ENCODE measurements around the gene RLN3.
A peak's percentile ranks its signal among the peaks of the same experiment; 100 is the strongest.

Gene RLN3

DNA sequence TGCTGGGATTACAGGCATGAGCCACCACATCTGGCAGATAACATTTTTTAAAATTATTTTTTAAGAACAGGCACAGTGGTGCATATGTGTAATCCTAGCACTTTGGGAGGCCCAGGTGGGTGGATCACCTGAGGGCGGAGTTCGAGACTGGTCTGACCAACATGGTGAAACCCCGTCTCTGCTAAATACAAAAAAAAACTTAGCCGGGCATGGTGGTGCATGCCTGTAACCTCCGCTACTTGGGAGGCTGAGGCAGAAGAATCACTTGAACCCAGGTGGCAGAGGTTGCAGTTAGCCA is 34.6 kb downstream of the RLN3 start:
- Mint-ChIP-seq H3K36me3 (ENCODE audit: low read depth) (no peaks in the 10 kb centered on the region), H3K9me3 (no peaks in the 10 kb centered on the region), H3K27me3 (ENCODE audit: low read depth, poor library complexity) (peaks cover 73% of the 10 kb centered on the region), H3K4me1 (peaks cover 18% of the 10 kb centered on the region), H3K4me3 (no peak overlapping the region), H3K27ac (no peak overlapping the region)
- no peak for DNase-seq
- TF ChIP-seq, protein P1, sequence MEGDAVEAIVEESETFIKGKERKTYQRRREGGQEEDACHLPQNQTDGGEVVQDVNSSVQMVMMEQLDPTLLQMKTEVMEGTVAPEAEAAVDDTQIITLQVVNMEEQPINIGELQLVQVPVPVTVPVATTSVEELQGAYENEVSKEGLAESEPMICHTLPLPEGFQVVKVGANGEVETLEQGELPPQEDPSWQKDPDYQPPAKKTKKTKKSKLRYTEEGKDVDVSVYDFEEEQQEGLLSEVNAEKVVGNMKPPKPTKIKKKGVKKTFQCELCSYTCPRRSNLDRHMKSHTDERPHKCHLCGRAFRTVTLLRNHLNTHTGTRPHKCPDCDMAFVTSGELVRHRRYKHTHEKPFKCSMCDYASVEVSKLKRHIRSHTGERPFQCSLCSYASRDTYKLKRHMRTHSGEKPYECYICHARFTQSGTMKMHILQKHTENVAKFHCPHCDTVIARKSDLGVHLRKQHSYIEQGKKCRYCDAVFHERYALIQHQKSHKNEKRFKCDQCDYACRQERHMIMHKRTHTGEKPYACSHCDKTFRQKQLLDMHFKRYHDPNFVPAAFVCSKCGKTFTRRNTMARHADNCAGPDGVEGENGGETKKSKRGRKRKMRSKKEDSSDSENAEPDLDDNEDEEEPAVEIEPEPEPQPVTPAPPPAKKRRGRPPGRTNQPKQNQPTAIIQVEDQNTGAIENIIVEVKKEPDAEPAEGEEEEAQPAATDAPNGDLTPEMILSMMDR (IDR thresholded peaks at IDR 0.05): no peak

DNA sequence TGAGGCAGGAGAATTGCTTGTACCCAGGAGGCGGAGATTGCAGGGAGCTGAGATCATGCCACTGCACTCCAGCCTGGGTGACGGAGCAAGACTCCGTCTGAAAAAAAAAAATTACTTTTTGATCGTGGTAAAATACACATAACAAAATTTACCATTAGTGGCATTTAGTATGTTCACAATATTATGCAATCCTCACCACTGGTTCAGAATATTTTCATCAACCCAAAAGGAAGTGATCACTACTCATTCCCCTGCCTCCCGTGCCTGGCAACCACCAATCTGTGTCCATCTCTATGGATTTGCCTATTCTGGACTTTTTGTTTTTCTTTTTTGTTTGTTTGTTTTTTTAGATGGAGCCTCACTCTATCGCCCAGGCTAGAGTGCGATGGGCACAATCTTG is 35.2 kb downstream of the RLN3 start:
- no peak overlapping the region for H3K4me3 Mint-ChIP-seq
- peaks cover 71% of the 10 kb centered on the region for H3K27me3 Mint-ChIP-seq (ENCODE audit: low read depth, poor library complexity)
- DNase-seq: no peak
- TF ChIP-seq, protein P1 (IDR thresholded peaks at IDR 0.05): no peak
- peaks cover 18% of the 10 kb centered on the region for H3K4me1 Mint-ChIP-seq
- no peak overlapping the region for H3K27ac Mint-ChIP-seq
- no peaks in the 10 kb centered on the region for H3K9me3 Mint-ChIP-seq
- no peaks in the 10 kb centered on the region for H3K36me3 Mint-ChIP-seq (ENCODE audit: low read depth)

DNA sequence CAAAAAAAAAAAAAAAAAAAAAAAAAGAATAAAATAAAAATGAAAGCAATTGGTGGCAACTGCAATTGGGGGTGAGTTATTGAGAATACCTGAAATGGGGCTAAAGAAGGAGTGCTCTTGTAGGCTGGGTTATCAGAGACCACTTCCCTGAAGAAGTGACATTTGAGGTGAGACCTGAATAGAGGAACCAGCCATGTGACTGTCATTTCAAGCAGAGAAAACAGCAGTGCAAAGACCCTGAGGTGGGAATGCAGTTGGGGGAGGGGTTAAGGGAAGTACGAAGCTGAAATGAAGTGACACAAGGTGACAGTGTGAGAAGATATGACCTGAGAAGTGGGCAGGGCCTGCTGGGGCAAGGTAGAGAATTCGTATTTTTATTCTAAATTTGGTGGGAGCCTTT is 38.2 kb downstream of the RLN3 start:
- Mint-ChIP-seq H3K27ac (no peak overlapping the region), H3K4me1 (peaks cover 4% of the 10 kb centered on the region), H3K36me3 (ENCODE audit: low read depth) (no peaks in the 10 kb centered on the region), H3K9me3 (no peaks in the 10 kb centered on the region), H3K4me3 (no peak overlapping the region), H3K27me3 (ENCODE audit: low read depth, poor library complexity) (peaks cover 56% of the 10 kb centered on the region)
- TF ChIP-seq, protein P1 (IDR thresholded peaks at IDR 0.05): no peak
- DNase-seq: no peak

DNA sequence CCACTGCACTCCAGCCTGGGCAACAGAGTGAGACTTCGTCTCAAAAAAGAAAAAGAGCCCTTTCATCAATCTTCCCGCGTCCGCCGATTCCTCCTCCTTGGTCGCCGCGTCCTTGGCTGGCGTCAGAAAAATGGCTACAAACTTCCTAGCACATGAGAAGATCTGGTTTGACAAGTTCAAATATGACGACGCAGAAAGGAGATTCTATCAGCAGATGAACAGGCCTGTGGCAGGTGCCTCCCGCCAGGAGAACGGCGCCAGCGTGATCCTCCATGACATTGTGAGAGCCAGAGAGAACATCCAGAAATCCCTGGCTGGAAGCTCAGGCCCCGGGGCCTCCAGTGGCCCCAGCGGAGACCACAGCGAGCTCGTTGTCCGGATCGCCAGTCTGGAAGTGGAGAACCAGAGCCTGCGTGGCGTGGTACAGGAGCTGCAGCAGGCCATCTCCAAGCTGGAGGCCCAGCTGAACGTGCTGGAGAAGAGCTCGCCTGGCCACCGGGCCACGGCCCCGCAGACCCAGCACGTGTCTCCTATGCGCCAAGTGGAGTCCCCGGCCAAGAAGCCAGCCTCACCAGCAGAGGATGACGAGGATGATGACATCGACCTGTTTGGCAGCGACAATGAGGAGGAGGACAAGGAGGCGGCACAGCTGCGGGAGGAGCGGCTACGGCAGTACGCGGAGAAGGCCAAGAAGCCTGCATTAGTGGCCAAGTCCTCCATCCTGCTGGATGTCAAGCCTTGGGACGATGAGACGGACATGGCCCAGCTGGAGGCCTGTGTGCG is 42.5 kb downstream of the RLN3 start:
- Mint-ChIP-seq H3K27me3 (ENCODE audit: low read depth, poor library complexity) (peaks cover 60% of the 10 kb centered on the region), H3K9me3 (no peaks in the 10 kb centered on the region), H3K4me1 (peaks cover 14% of the 10 kb centered on the region), H3K27ac (no peak overlapping the region), H3K36me3 (ENCODE audit: low read depth) (no peaks in the 10 kb centered on the region), H3K4me3 (no peak overlapping the region)
- TF ChIP-seq, protein P1 (IDR thresholded peaks at IDR 0.05): no peak
- DNase-seq: no peak

DNA sequence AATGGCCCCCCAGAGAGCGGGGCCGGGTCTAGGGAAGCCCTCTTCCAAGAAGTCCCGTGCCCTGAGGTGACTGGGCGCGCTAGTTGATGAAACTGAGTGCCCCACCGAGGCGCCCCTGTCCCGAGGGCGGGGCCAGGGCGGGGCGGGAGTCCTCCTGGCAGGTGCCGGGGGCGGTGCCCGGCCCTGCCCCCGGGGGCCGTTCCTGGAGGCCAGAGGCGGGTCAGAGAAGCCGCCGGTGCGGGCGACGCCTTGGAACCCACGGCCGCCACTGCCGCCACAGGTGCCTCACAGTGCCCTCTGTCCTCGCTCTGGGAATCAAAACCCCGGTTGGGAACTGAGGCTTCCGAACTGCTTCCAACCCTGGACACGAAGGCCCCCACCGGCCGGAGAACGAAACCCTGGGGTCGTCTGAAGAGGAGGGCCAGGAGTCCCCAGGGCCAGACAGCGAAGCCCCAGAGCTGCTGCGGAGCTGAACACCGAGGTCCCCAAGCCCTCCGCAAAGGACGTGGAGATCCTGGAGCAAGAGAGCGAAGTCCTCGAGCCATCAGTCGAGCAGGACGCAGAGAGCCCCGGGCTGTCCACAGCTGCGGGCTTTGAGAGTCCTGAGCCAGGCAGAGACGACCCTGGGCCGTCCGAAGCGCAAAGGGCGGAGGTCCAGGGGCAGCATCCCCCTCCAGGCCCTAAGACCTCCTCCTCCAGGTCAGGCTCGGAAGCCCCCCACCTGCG is 44.8 kb downstream of the RLN3 start, which contains the start of gene MISP3:
Gene MISP3 (plus strand): TSS at position 252 of the 726 bp plus-strand sequence. CDS start 524 bp downstream, outside the sequence.
- TF ChIP-seq, protein P1 (IDR thresholded peaks at IDR 0.05): no peak
- Mint-ChIP-seq H3K9me3 (no peaks in the 10 kb centered on the region), H3K4me3 (peak within 1 kb of the TSS; percentile 96), H3K27ac (no peak within 1 kb of the TSS), H3K4me1 (peaks cover 14% of the 10 kb centered on the region), H3K36me3 (ENCODE audit: low read depth) (no peaks in the 10 kb centered on the region), H3K27me3 (ENCODE audit: low read depth, poor library complexity) (peaks cover 56% of the 10 kb centered on the region)
- peak; percentile 37 for DNase-seq
